Vagina (tissue), 2 donors: ENCODE data around the gene ABHD12.

Experiments used
- CTCF ChIP-seq, 3 experiments: fragments of 450-650 bp in 2 of 3; fragments of 200-600 bp in 1 of 3; sonication (generic) in 1 of 3; IDR thresholded peaks; one replicate each; pipeline ENCODE4 v1.5.1; 2017 to 2019; ENCODE audit warnings: antibody characterized with exemption in 3 of 3, mild to moderate bottlenecking in 2 of 3, moderate library complexity in 2 of 3
- POLR2AphosphoS5 ChIP-seq, 2 donors: sonication (generic); formaldehyde crosslinking; IDR thresholded peaks; one replicate each; pipeline ENCODE4 v1.9.0; 2017; ENCODE audit warnings: antibody characterized with exemption in 2 of 2, mild to moderate bottlenecking in 2 of 2, low read depth in 1 of 2; ENCODE audit not compliant: insufficient read depth in 1 of 2

GRCh38 chr20:25310921-25311728 is 79.5 kb downstream of the ABHD12 start:
- TF ChIP-seq CTCF (IDR thresholded peaks at IDR 0.05) = no peak
- TF ChIP-seq POLR2AphosphoS5 (IDR thresholded peaks at IDR 0.05; ENCODE audit: insufficient read depth in 1 of 2, low read depth in 1 of 2) = no peak
